Femur (tissue), 1 donor: ENCODE data around the gene CEMIP.

Experiments used
- DNase-seq: peaks from one replicate; pipeline ENCODE4 v3.0.0-alpha.2; 2017

The CEMIP gene

DNA sequence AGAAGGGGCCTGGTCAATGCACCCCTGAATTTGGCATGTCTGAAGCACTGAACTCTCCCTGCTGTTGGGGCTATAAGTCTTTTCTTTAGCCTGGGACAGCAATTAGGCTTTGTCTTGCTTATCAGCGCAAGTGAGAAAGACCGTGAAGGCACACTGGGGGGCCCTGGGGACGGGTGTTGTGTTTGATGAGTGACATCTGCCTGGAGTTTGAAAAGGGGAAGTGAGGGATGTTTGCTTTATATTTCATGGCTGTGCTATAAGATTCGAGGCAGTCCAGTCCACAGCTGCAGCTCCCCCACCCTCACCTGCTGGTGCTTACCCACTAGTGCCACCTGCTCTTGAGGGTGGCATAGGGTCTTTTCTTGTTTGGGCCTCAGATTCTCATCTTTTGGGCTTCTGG, 44.8 kb downstream of the CEMIP start:
- DNase-seq: peak; percentile 47

DNA sequence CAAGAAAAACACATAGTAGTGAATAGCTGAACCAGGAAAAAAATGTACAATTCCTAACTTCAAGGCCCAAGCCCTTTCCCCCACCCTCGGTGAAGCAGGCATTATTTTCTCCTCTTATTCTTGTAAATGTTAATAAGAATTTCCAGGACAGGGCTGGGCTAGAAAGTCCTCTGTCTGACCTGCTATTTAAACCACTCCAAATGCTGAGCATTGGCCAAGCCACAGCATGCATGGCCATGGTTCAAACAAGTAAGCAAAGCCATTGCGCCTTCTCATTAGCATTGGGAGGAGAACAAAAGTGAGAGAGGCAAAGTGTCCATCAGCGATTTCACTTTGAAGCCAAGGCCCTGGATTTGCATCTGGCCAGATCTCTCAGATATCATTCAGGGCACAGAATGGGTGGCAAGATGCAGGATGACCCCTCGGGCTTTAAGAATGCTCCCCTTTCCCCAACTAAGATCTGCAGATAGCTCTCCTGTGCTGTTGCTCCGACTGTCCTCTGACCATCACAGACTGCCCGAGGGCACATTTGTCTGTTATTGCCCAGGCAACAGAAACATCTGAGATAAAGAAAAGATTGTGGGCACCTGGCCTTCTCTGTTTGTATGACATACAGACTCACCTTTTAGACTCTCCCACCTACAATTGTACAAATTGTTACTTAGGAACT, 46.3 kb downstream of the CEMIP start:
- DNase-seq: peak; percentile 59

DNA sequence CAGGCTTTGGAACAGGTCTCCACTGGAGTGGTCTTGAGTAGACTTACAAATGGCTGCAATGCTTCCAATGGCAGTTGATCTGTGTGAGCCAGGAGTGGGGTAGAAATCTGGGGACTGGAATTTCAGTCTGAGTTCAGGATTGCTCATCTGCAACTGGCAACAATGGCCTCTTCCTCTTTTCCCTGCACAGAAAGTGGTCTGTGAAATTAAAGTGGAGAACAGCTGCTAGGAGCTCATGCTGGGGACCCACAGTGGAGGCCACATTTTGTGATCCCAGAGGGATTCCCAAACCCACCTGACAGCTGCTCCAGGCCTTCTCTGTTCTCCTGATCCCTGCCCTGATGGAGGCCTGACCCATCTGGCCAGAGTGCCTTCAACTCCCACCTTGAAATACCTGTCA, 49.6 kb downstream of the CEMIP start:
- no peak for DNase-seq

- no peak for DNase-seq
These were observed 51.5 kb downstream of the CEMIP start for GRCh38 chr15:80830677-80831076.

- DNase-seq: no peak
These were observed 52.0 kb downstream of the CEMIP start for GRCh38 chr15:80831192-80831591.

DNA sequence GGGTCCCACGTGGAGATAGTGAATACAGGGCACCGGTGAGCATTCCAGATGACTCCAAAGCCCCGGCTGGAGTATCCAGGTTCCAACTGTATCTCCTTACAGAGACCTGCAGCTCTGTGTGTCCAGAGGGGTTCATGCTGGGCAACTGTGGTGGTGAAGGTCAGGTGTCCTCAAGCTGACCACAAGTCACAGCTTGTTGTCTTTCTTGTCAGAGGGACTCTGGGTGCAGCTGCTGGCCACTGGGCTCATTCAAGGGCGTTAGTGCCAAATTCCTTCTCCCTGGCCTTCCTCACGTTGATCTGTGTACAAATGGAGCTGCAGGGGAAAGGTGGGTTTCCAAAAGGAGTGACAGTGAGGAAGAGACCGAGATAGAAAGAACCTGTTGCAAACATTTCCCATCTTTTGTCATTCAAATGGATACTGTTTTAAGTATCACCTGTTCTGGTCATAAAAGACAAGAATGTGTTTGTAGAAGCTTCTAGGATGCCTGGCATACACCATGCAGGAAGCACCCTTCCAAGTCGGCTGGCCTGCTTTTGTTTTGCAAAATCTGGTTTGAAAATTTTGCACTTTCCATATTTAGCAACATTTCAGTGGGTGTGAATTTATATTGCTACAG, 52.5 kb downstream of the CEMIP start:
- DNase-seq: no peak

DNA sequence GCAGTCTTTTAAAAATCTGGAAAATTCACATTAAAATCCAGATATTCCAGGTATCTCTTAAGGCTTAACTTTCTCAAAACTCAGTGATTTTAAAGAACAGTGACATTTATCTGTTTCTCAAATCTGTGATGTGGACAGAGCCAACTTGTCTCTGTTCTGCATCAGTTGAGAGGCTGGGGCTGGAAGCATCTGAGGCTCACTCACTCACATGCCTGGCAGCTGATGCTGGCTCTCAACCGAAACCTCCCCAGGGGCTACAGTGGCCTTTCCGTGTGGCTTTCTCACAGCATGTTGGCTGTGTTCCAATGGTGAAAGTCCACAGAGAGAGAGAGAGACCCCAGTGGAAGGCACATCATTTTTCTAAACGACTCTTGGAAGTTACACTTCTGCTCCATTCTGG, 53.5 kb downstream of the CEMIP start:
- DNase-seq: no peak

- no peak for DNase-seq
These were observed 55.2 kb downstream of the CEMIP start for GRCh38 chr15:80834402-80834801.

DNA sequence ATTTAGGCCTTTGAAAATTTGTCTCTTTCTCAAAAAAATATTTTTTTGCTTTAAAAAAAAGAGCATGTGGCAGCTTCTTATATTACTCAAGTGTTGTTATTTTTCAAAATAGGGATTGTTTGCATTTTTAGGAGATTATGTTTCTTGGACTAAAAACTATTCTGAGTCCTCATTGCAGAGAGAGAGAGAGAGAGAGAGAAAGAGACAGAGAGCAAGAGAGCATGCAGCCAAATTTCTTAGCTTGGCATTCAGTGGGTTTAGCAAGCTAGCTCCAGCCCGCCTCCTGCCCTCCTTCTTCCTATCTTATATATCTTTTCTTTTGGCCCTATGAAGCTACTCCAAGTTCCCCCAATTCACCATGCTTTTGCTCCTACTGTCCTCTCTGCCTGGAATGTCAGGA, 55.7 kb downstream of the CEMIP start:
- no peak for DNase-seq

GRCh38 chr15:80835336-80835735, 56.2 kb downstream of the CEMIP start:
- no peak for DNase-seq

GRCh38 chr15:80836223-80836622, 57.1 kb downstream of the CEMIP start:
- DNase-seq: no peak

DNA sequence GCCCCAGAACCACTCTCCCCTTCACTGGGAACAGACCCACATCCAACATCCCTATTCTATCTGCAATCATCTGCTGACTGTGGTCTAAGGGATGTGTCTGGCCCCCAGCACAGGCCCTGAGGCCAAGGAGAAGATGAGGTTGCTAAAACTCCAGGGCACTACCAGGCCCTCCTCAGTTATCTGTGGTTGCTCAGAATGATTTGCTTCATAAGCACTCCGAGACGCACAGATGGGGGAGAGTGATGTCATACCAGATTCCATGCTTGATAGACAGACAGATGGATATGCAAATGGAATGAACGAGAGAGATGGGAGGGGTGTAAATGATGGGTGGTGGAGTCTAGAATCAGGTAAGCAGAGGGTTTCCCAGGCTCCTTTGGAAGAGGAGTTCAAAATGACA, 57.8 kb downstream of the CEMIP start:
- no peak for DNase-seq

DNA sequence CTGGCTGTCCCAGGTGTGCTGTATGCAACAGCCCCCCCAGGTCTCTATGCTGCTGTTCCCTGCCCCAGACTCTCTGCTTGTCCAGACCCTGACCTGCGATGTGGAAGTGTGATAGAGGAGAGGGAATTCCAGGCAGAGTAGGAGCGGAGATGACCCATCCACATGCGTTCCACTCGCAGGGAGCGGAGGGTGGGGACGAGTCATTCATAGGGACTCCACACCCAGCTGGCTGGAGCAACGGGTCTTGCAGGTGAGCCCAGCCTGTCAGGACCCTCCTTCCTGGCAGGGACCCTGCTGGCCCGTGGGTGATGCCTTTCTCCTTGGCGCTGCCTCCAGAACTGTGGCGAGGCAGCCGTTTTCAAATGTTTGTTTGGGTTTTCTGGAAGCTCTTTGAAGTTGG, 58.8 kb downstream of the CEMIP start:
- DNase-seq: no peak

DNA sequence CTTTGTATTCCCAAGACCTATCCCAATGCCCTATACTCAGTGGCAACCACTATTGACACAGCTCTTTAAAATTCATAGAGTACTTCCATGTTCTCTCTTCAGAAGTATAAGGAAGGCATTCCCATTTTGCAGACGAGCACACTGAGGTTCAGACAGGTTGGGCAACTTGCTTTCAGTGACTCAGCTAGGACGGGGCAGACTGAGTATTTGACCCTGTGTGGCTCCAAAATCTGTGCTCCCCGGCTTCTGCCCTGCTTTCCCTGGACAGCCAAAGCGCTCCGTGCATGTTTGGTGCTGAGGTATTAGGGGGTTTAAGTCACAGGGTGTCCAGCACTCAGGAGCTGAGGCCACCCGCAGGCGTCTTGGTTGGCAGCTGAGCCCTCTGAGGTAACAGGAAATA, 59.5 kb downstream of the CEMIP start:
- no peak for DNase-seq

GRCh38 chr15:80839764-80840130, 60.6 kb downstream of the CEMIP start:
- DNase-seq: no peak

GRCh38 chr15:80840182-80841130, 61.3 kb downstream of the CEMIP start:
- DNase-seq: no peak

GRCh38 chr15:80841541-80841940, 62.4 kb downstream of the CEMIP start:
- no peak for DNase-seq

DNA sequence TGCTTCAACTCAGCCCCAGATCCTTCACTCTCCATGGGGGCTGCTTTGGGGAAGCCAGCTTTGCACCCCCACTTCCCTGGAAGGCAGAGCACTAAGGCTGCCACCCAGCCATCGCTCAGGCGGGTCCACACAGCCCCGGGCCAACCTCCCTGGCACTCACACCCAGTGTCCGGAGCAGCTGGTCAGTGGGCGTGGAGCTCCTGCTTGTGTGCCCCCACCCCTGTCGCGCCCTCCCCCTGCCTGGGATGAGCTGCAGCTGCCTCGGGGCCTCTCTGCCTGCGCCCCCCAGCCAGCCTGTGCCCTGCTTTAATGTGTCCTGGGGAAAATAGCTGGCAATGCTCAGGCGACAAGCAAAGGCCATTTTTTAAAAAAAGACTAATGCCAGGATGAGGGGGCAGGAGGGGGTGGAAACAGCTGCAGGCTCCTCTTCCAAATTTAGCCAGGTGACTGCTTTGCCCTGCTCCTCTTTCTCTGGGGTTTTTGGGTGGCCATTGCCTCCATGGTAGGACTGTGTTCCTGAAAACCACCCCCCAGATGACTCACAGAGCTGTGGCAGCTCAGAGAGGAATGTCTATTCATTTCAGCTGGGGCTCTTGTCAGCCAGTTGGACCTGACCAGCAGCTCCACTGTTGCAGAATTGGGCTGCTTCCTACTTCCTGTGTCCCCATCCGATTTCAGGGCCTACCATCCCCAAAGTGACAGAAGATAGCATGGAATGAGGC, 65.0 kb downstream of the CEMIP start:
- DNase-seq: peak; percentile 69

DNA sequence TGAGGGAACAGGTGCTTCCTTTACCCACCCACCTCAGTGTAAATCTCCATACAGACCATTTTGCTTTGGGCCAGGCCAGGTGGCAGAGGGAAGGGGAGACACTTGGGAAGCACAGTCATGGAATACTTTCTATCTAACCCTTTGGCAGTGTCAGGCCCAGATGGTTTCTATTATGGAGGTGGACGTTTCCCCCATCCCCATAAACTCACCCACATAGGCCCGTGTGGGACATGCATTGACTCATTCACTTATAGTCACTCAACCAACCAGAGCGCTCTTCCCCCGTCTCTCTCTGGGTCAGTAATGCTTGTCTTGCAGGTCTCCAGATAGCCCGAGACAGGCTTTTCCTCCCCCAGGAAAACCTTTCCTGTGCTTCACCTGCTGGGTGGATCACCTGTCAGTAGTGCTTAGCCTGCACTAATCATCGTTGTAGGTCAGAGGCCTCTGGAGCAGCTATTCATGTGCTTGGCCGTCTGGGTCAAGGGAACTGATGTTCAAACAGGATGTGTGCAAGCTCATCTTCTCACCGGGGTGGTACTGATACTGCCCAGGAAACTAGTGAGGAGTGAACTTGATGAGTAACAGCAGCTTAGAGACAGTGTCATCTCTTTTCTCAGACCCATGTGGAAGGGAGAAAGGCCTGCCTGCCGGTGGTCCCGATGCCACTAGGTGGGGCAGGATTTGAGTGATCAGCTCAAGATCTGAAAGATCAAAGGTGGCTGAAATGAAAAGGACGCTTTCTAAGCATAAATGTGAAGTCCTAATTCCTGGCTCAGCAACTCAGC, 67.1 kb downstream of the CEMIP start:
- DNase-seq: no peak

DNA sequence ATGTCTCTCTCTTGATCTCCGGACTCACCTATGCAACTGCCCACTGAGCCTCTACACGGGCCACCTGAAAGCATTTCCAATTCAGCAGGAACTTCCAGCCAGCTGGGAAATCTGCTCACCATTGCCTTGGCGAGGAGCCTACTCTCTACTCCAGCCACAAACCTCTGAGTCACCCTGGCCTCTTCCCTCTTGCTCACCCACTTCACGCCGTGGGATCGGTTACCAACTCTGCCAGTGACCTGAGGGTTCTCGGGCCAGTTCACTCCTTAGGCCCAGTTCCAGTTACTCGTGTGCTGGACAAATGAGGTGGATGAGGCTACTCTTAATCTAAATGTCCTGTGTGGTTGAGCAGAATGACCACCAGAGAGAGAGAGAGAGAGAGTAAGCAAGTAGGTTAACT, 70.1 kb downstream of the CEMIP start:
- no peak for DNase-seq

DNA sequence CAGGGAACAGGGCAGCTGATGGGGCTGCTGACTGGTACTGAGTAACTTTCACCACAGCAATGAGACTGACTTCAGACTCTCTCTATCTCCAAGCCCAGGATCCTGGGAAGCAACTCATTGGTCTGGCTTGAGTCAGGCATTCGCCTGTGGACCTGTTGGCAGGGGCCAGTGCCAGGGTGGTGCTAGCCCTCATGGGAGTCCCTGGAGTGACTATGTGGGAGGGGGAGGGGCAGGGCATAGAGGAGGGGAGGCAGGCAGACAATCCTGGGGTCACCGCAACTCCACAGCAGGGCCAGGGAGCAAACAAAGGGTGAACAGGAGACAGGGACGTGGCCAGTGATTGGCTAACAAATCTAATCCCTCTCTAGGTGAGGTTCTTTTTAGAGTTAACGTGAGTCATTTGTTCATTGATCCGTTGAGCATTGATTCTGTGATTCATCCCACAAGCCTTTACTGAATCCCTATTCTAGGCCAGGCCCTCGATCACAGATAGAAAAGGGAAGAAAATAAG, 71.8 kb downstream of the CEMIP start:
- DNase-seq: no peak

- DNase-seq: no peak
These were observed 73.5 kb downstream of the CEMIP start for GRCh38 chr15:80852676-80853075.
